GM10266 (cell line): Measurements from ENCODE around the gene SLC25A10.

Experiments used
- DNase-seq: peaks from one replicate; pipeline ENCODE4 v3.0.0; 2012; ENCODE audit errors: extremely low spot score
- CTCF ChIP-seq: IDR thresholded peaks from 2 replicates; pipeline ENCODE4 v1.5.1; 2012; ENCODE audit warnings: mild to moderate bottlenecking, low read depth; ENCODE audit not compliant: control insufficient read depth, insufficient read depth; ENCODE audit errors: missing control alignments

The SLC25A10 gene

GRCh38 chr17:81714412-81715106 is 2.5 kb downstream of the SLC25A10 start:
- no peak for DNase-seq
- TF ChIP-seq CTCF, result no peak

GRCh38 chr17:81715107-81715871 is 3.2 kb downstream of the SLC25A10 start:
- TF ChIP-seq CTCF, result no peak
- DNase-seq, result no peak

- no peak for TF ChIP-seq CTCF
- no peak for DNase-seq
Observed at GRCh38 chr17:81715872-81716673, 4.0 kb downstream of the SLC25A10 start.

- TF ChIP-seq CTCF, result no peak
- no peak for DNase-seq
Observed at GRCh38 chr17:81716674-81716996, 4.6 kb downstream of the SLC25A10 start.

- TF ChIP-seq CTCF, result no peak
- no peak for DNase-seq
Observed at GRCh38 chr17:81717049-81717765, 5.1 kb downstream of the SLC25A10 start.

GRCh38 chr17:81717766-81718089 is 5.6 kb downstream of the SLC25A10 start:
- no peak for TF ChIP-seq CTCF
- DNase-seq, result no peak
